OCI-LY1 (cell line): Measurements from ENCODE around the gene SYT14.

ENCODE experiments used
- CTCF ChIP-seq: fragments of 200-600 bp; sonication (generic), shearing (Covaris generic); IDR thresholded peaks from 2 replicates; pipeline ENCODE4 v1.5.1; 2017; ENCODE audit warnings: mild to moderate bottlenecking, antibody characterized with exemption, low read length, moderate library complexity, mixed read lengths
- EZH2 ChIP-seq: fragments of 200-600 bp; sonication (generic), shearing (Covaris generic); IDR thresholded peaks from 2 replicates; pipeline ENCODE4 v1.8.0; 2017; ENCODE audit warnings: borderline replicate concordance, mixed run types, mild to moderate bottlenecking, antibody characterized with exemption, low read length, moderate library complexity, mixed read lengths

- TF ChIP-seq CTCF (no peak), EZH2 (no peak)
Observed at GRCh38 chr1:210117198-210117597, 179.2 kb downstream of the SYT14 start.
